Ovary (tissue), 3 donors: ENCODE data around the gene PBLD.

ENCODE experiments used
- CTCF ChIP-seq, 3 donors: fragments of 450-650 bp in 2 of 3; fragments of 200-600 bp in 1 of 3; IDR thresholded peaks; one replicate each; pipeline versions ENCODE4 v1.5.1 to v1.8.0; 2016 to 2022; ENCODE audit warnings: antibody characterized with exemption in 3 of 3, mild to moderate bottlenecking in 1 of 3
- POLR2A ChIP-seq: fragments of 450-650 bp; IDR thresholded peaks from one replicate; pipeline ENCODE4 v1.6.1; 2017; ENCODE audit warnings: antibody characterized with exemption, mild to moderate bottlenecking, moderate library complexity
- donor health status: DM: no; HTN: no; CAD: no.

GRCh38 chr10:68284062-68285001 is 48.4 kb downstream of the PBLD start:
- TF ChIP-seq CTCF (IDR thresholded peaks at IDR 0.05) (no peak), POLR2A (no peak)
